ENCODE measurements around the gene ACVR1C.

GRCh38 chr2:157625296-157625695 lies 3.4 kb downstream of the ACVR1C start:
- TF ChIP-seq CTCF (IDR thresholded peaks at IDR 0.05; ENCODE audit: low read length) (no peak), EZH2 (optimal IDR thresholded peaks at IDR 0.05; ENCODE audit: low read depth, low read length) (no peak), EZH2phosphoT487 (IDR thresholded peaks at IDR 0.05; ENCODE audit: low read length) (no peak)
